ENCODE measurements around the gene ILKAP. TPM values are rescaled to one million over a fixed set of nuclear protein-coding genes. Genes with fewer than 3 reads are reported as not detected.

Gene ILKAP
- total and polyA plus RNA-seq, 2 experiments from 2014 or later = 25.9 to 37.5 TPM

DNA sequence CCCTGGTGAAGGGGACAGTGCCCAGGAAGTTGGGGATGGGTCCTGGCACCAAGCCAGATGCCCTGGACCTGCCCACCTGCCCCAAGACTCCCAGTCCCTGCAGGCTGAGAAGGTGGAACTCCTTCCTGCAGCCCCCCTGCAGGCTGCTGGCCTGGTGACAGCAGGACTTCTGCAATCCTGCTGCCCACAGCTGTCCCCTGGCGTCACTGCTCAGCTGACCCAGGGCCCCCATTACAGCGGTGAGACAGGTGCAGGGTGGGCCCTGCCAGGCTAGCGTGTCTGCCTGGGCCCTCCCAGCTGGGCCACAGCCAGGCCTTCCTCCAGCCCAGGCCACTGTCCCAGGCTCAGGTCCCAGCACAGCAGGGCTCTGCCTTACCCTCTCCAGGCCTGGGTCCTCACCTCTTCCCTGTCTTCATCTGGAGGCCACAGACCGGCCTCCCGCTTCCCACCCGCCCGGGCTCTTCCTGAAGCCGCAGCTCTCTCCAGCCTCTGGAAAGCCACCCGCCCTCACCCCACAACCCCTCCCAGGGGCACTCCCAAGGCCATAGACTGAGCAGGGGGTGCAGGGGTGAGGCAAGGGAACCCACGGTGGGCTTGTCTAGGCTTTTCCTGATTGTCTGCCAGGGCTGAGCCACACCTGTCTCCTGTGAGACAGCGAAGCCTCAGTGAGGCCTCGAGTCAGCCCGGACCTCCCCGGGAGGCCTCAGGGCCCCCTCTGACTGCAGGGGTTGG lies 53.5 kb downstream of the ILKAP start:
- no peaks in the 10 kb centered on the region for H3K27me3 ChIP-seq
- no peaks in the 10 kb centered on the region for H4K20me1 ChIP-seq (ENCODE audit: insufficient read depth, poor library complexity, severe bottlenecking)
- H3K79me2 ChIP-seq = no peaks in the 10 kb centered on the region
- DNase-seq (ENCODE audit: low spot score) = no peak
- no peaks in the 10 kb centered on the region for H3K9me2 ChIP-seq (replicated peaks; ENCODE audit: insufficient read depth)
- H3K36me3 ChIP-seq (replicated peaks; ENCODE audit: insufficient read depth, low read depth) = no peaks in the 10 kb centered on the region
- no peaks in the 10 kb centered on the region for H3K4me1 ChIP-seq (ENCODE audit: insufficient read depth)
- WGBS (ENCODE audit: low lambda C conversion rate, missing lambda C conversion rate) = 86% methylated on average over 13 of the region's 14 CpGs
- H3K27ac ChIP-seq = no peak overlapping the region
- H3K9me3 ChIP-seq (ENCODE audit: low read depth) = no peaks in the 10 kb centered on the region
- H2AFZ ChIP-seq = no peak overlapping the region
- no peak overlapping the region for H3K4me3 ChIP-seq
- no peak overlapping the region for H3K4me2 ChIP-seq
- TF ChIP-seq, protein P1, sequence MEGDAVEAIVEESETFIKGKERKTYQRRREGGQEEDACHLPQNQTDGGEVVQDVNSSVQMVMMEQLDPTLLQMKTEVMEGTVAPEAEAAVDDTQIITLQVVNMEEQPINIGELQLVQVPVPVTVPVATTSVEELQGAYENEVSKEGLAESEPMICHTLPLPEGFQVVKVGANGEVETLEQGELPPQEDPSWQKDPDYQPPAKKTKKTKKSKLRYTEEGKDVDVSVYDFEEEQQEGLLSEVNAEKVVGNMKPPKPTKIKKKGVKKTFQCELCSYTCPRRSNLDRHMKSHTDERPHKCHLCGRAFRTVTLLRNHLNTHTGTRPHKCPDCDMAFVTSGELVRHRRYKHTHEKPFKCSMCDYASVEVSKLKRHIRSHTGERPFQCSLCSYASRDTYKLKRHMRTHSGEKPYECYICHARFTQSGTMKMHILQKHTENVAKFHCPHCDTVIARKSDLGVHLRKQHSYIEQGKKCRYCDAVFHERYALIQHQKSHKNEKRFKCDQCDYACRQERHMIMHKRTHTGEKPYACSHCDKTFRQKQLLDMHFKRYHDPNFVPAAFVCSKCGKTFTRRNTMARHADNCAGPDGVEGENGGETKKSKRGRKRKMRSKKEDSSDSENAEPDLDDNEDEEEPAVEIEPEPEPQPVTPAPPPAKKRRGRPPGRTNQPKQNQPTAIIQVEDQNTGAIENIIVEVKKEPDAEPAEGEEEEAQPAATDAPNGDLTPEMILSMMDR (IDR thresholded peaks at IDR 0.05; ENCODE audit: poor library complexity) = no peak
- TF ChIP-seq EZH2 (IDR thresholded peaks at IDR 0.05; ENCODE audit: borderline replicate concordance) (no peak), EZH2phosphoT487 (IDR thresholded peaks at IDR 0.05; ENCODE audit: low read depth, severe bottlenecking, unreplicated experiment) (no peak)

DNA sequence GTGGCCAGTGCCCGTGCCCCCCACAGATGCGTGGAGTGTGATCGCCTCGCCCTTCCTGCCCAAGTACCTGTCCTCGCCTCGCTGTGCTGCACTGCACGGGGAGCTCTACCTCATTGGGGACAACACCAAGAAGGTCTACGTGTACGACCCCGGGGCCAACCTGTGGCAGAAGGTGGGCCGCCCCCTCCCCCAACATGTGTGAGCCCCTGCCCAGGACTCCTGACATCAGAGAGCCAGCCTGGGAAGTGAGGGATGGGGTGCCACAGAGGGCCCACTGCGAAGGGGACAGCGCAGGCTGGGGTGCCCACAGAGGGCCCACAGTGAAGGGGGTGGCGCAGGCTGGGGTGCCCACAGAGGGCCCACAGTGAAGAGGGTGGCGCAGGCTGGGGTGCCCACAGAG lies 54.5 kb downstream of the ILKAP start:
- Histone ChIP-seq H3K27ac (no peak overlapping the region), H3K9me3 (ENCODE audit: low read depth) (no peaks in the 10 kb centered on the region), H3K4me3 (no peak overlapping the region), H4K20me1 (ENCODE audit: insufficient read depth, poor library complexity, severe bottlenecking) (no peaks in the 10 kb centered on the region), H3K27me3 (no peaks in the 10 kb centered on the region), H3K4me1 (ENCODE audit: insufficient read depth) (no peaks in the 10 kb centered on the region), H3K79me2 (no peaks in the 10 kb centered on the region), H3K36me3 (replicated peaks; ENCODE audit: insufficient read depth, low read depth) (no peaks in the 10 kb centered on the region), H3K9me2 (replicated peaks; ENCODE audit: insufficient read depth) (no peaks in the 10 kb centered on the region), H2AFZ (no peak overlapping the region), H3K4me2 (no peak overlapping the region)
- 95% methylated on average over 14 of the region's 15 CpGs for WGBS (ENCODE audit: low lambda C conversion rate, missing lambda C conversion rate)
- DNase-seq (ENCODE audit: low spot score) = no peak
- TF ChIP-seq EZH2phosphoT487 (IDR thresholded peaks at IDR 0.05; ENCODE audit: low read depth, severe bottlenecking, unreplicated experiment) (no peak), EZH2 (IDR thresholded peaks at IDR 0.05; ENCODE audit: borderline replicate concordance) (no peak)
- TF ChIP-seq, protein P1 (IDR thresholded peaks at IDR 0.05; ENCODE audit: poor library complexity) = no peak

DNA sequence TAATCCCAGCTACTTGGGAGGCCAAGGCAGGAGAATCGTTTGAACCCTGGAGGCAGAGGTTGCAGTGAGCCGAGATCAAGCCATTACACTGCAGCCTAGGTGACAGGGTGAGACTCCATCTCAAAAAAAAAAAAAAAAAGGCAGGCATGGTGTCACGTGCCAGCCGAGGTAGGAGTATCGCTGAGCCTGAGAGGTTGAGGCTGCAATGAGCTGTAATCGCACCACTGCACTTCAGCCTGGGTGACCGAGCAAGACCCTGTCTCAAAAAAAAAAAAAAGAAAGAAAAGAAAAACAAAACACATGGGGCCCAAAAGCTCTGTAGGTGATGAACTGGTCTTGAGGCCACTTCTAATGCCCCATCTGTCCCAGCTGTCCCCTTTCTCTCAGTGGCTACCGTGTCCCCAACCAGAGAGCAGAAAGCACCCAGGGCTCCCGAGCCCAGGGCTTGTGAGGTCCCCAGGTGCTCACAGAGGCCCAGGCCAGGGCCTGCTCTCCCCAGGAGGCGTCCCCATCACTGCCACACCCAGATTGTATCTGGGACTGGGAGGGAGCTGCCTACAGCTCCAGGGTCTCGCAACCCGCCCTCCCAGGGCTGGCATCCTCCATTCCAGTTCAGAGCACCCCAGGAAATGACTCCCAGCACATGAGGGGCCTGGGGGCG lies 56.5 kb downstream of the ILKAP start:
- no peak overlapping the region for H3K27ac ChIP-seq
- no peaks in the 10 kb centered on the region for H3K9me3 ChIP-seq (ENCODE audit: low read depth)
- DNase-seq (ENCODE audit: low spot score) = no peak
- no peaks in the 10 kb centered on the region for H3K36me3 ChIP-seq (replicated peaks; ENCODE audit: insufficient read depth, low read depth)
- no peaks in the 10 kb centered on the region for H3K27me3 ChIP-seq
- no peaks in the 10 kb centered on the region for H3K9me2 ChIP-seq (replicated peaks; ENCODE audit: insufficient read depth)
- TF ChIP-seq EZH2 (IDR thresholded peaks at IDR 0.05; ENCODE audit: borderline replicate concordance) (no peak), EZH2phosphoT487 (IDR thresholded peaks at IDR 0.05; ENCODE audit: low read depth, severe bottlenecking, unreplicated experiment) (no peak)
- TF ChIP-seq, protein P1 (IDR thresholded peaks at IDR 0.05; ENCODE audit: poor library complexity) = no peak
- no peak overlapping the region for H3K4me3 ChIP-seq
- 90% methylated on average over 13 of the region's 13 CpGs for WGBS (ENCODE audit: low lambda C conversion rate, missing lambda C conversion rate)
- H3K4me1 ChIP-seq (ENCODE audit: insufficient read depth) = peaks cover 6% of the 10 kb centered on the region
- no peaks in the 10 kb centered on the region for H4K20me1 ChIP-seq (ENCODE audit: insufficient read depth, poor library complexity, severe bottlenecking)
- no peaks in the 10 kb centered on the region for H3K79me2 ChIP-seq
- H2AFZ ChIP-seq = no peak overlapping the region
- H3K4me2 ChIP-seq = no peak overlapping the region
